ENCODE results near the gene NPDC1.

Gene NPDC1

DNA sequence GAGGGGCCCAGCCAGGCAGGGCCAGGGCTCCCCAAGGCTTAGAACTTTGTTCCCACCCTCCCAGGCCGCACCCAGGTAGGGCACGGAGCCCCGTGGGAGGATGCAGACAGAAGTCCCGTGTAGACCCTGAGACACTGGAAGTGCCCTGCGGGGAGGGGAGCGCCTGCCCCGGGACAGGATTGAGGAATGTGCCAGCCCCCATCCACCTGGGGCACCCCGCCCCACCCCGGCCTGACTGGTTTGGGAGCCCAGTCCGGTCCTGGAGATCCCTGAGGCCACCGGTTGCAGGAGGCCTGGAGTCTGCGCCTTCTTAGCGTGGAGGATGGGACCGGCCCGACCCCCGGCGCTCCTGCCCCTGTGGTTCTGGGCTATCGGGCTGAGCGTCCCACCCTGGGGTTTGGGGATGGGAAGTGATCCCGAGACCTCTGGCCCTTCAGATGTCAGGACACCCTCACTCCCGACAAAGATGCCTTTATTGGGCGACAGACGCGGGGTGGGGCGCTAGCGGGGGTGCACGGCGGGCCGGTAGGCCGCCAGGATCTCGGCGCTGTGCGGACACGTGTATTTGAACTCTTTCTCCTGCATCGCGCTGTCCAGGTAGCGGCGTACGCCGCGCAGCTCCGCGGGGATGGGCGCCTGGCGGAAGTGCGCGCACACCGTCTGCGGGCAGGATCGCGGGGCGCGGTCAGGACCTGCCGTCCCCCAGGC is 51.6 kb downstream of the NPDC1 start:
- POLR2A ChIA-PET = no interaction called here
- no peaks in the 10 kb centered on the region for H3K9me3 ChIP-seq (ENCODE audit: control extremely low read depth in 1 of 5, control insufficient read depth in 4 of 5, insufficient read depth in 2 of 5, low read depth in 1 of 5, low read length in 4 of 5)
- CTCF ChIA-PET = interaction anchor here (1.0 to 4.5 kb wide), 7 partner anchors 8 to 243 kb away, joined by 4 to 18 read pairs (median 4); no protein-coding TSS in a partner anchor
- H3K27ac ChIP-seq (ENCODE audit: insufficient read depth in 1 of 2, low read depth in 1 of 2, low read length in 2 of 2, poor library complexity in 1 of 2, severe bottlenecking in 2 of 2) = no peak overlapping the region
- H3K27me3 ChIP-seq (replicated peaks in 2 of 5; ENCODE audit: control insufficient read depth in 4 of 5, insufficient read depth in 5 of 5, low read length in 4 of 5) = peaks cover 0 to 42% (median 3%) of the 10 kb centered on the region in 5 experiments
- peaks cover 0 to 15% (median 4%) of the 10 kb centered on the region in 4 experiments for H3K36me3 ChIP-seq (ENCODE audit: control insufficient read depth in 4 of 4, insufficient read depth in 4 of 4, low read length in 3 of 4)
- no peak overlapping the region for H3K4me3 ChIP-seq (ENCODE audit: control insufficient read depth in 1 of 7, extremely low read depth in 1 of 7, insufficient read depth in 4 of 7, low read depth in 2 of 7, low read length in 6 of 7)
- no peak for DNase-seq
- 82% methylated on average over 54 of the region's 54 CpGs for WGBS (ENCODE audit: insufficient coverage)
- peaks cover 0 to 51% (median 48%) of the 10 kb centered on the region in 4 experiments for H3K4me1 ChIP-seq (ENCODE audit: control extremely low read depth in 1 of 4, control insufficient read depth in 4 of 4, insufficient read depth in 4 of 4, low read length in 3 of 4)

DNA sequence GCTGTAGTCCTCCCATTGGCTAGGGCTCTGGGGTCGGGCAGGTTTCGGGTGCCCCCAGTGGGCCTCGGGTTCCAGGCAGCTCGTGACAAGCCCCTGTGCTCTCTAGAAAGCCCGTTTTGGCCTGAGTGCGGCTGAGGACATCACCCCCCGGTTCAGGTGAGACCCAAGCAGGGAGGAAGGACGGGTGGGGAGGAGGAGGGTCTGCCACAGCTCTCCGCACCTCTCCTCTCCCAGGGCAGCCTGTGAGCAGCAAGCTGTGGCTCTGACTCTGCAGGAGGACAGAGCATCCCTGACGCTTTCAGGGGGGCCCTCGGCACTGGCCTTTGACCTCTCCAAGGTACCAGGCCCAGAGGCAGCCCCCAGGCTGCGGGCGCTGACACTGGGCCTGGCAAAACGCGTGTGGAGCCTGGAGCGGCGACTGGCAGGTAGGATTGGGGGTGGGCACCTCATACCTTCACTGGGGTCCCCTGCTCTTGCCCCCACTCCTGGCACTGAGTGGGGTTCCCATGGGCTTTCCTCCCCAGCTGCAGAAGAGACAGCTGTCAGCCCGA is 53.1 kb downstream of the NPDC1 start:
- peak overlapping the region in 1 of 2 experiments; percentile 64 for H3K27ac ChIP-seq (ENCODE audit: insufficient read depth in 1 of 2, low read depth in 1 of 2, low read length in 2 of 2, poor library complexity in 1 of 2, severe bottlenecking in 2 of 2)

DNA sequence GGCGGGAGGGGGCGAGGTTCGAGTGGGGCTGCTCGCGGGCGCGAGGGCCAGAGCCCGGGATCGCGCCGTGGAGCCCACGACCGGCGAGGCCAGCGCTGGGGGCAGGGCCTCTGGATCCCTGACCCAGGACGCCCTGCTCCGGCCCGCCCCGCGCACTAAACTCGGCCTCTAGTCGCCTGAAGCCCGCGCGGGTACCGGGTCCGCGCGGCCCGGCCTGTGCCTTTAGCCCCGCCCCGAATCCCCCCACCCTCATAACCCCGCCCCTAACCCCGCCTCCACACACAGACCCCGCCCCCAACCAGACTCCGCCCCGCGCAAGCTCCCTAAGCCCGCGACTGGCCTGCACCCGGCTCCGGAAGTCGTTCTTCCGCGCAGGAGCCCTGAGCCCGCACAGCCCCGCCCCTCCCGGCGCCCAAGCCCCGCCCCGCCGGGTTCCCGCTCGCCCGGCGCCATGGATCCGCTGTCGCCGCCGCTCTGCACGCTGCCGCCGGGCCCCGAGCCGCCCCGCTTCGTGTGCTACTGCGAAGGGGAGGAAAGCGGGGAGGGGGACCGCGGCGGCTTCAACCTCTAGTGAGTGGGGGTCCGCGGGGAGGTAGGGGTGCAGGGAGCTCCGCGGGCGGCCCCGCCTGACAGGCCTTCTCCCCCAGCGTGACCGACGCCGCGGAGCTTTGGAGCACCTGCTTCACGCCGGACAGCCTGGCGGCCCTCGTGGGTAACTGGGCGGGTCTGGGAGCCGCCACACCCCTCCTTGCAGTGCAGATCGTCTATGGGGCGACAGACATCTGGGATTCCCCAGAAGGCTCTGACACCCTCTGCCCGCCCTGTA is 53.8 kb downstream of the NPDC1 start, which contains the start of gene PAXX:
Gene PAXX, plus strand, starts transcription at position 430 of the 826 bp plus-strand sequence. Its CDS starts 22 bp downstream, at position 452.
- ChIA-PET CTCF (interaction anchor here (1.0 to 3.2 kb wide), 6 partner anchors 10 to 43 kb away, joined by 3 to 13 read pairs (median 6); partner anchors contain the start of gene ABCA2), POLR2A (interaction anchor here (0.8 to 1.7 kb wide), 2 partner anchors 13 to 16 kb away, joined by 3 to 5 read pairs; partner anchors contain the start of gene PTGDS)
- peaks cover 0 to 41% (median 36%) of the 10 kb centered on the region in 4 experiments for H3K4me1 ChIP-seq (ENCODE audit: control extremely low read depth in 1 of 4, control insufficient read depth in 4 of 4, insufficient read depth in 4 of 4, low read length in 3 of 4)
- no peaks in the 10 kb centered on the region for H3K9me3 ChIP-seq (ENCODE audit: control extremely low read depth in 1 of 5, control insufficient read depth in 4 of 5, insufficient read depth in 2 of 5, low read depth in 1 of 5, low read length in 4 of 5)
- peak; percentile 87 to 92 (median 92) for DNase-seq
- H3K27ac ChIP-seq (ENCODE audit: insufficient read depth in 1 of 2, low read depth in 1 of 2, low read length in 2 of 2, poor library complexity in 1 of 2, severe bottlenecking in 2 of 2) = peak within 1 kb of the TSS in 1 of 2 experiments; percentile 64
- H3K36me3 ChIP-seq (ENCODE audit: control insufficient read depth in 4 of 4, insufficient read depth in 4 of 4, low read length in 3 of 4) = peaks cover 0 to 15% (median 4%) of the 10 kb centered on the region in 4 experiments
- H3K4me3 ChIP-seq (ENCODE audit: control insufficient read depth in 1 of 7, extremely low read depth in 1 of 7, insufficient read depth in 4 of 7, low read depth in 2 of 7, low read length in 6 of 7) = peak within 1 kb of the TSS; percentile 42 to 79 (median 71)
- WGBS (ENCODE audit: insufficient coverage) = under 1% methylated on average over 50 of the region's 92 CpGs
- peaks cover 0 to 41% (median 9%) of the 10 kb centered on the region in 5 experiments for H3K27me3 ChIP-seq (replicated peaks in 2 of 5; ENCODE audit: control insufficient read depth in 4 of 5, insufficient read depth in 5 of 5, low read length in 4 of 5)

More for the DNA sequence above, 53.1 kb downstream of the NPDC1 start:
- peak overlapping the region; percentile 42 to 79 (median 71) for H3K4me3 ChIP-seq (ENCODE audit: control insufficient read depth in 1 of 7, extremely low read depth in 1 of 7, insufficient read depth in 4 of 7, low read depth in 2 of 7, low read length in 6 of 7)
- H3K9me3 ChIP-seq (ENCODE audit: control extremely low read depth in 1 of 5, control insufficient read depth in 4 of 5, insufficient read depth in 2 of 5, low read depth in 1 of 5, low read length in 4 of 5) = no peaks in the 10 kb centered on the region
- POLR2A ChIA-PET = interaction anchor here (0.6 to 1.7 kb wide), 3 partner anchors 14 to 171 kb away, joined by 3 to 5 read pairs (median 3); partner anchors contain the start of gene PTGDS
- peaks cover 0 to 43% (median 7%) of the 10 kb centered on the region in 5 experiments for H3K27me3 ChIP-seq (replicated peaks in 2 of 5; ENCODE audit: control insufficient read depth in 4 of 5, insufficient read depth in 5 of 5, low read length in 4 of 5)
- WGBS (ENCODE audit: insufficient coverage) = 57% methylated on average over 15 of the region's 18 CpGs
- H3K4me1 ChIP-seq (ENCODE audit: control extremely low read depth in 1 of 4, control insufficient read depth in 4 of 4, insufficient read depth in 4 of 4, low read length in 3 of 4) = peaks cover 0 to 48% (median 43%) of the 10 kb centered on the region in 4 experiments
- CTCF ChIA-PET = interaction anchor here (1.0 to 3.2 kb wide), 8 partner anchors 9 to 42 kb away, joined by 3 to 13 read pairs (median 4); partner anchors contain the start of genes ABCA2 and LCNL1
- no peak for DNase-seq
- H3K36me3 ChIP-seq (ENCODE audit: control insufficient read depth in 4 of 4, insufficient read depth in 4 of 4, low read length in 3 of 4) = peaks cover 0 to 15% (median 4%) of the 10 kb centered on the region in 4 experiments

- no peaks in the 10 kb centered on the region for H3K9me3 ChIP-seq (ENCODE audit: control extremely low read depth in 1 of 5, control insufficient read depth in 4 of 5, insufficient read depth in 2 of 5, low read depth in 1 of 5, low read length in 4 of 5)
- ChIA-PET CTCF (interaction anchor here (0.6 to 1.7 kb wide), 4 partner anchors 15 to 101 kb away, joined by 3 to 4 read pairs (median 3); no protein-coding TSS in a partner anchor), POLR2A (no interaction called here)
- 90% methylated on average over 5 of the region's 10 CpGs for WGBS (ENCODE audit: insufficient coverage)
- peaks cover 0 to 48% (median 12%) of the 10 kb centered on the region in 5 experiments for H3K27me3 ChIP-seq (replicated peaks in 2 of 5; ENCODE audit: control insufficient read depth in 4 of 5, insufficient read depth in 5 of 5, low read length in 4 of 5)
- no peak overlapping the region for H3K27ac ChIP-seq (ENCODE audit: insufficient read depth in 1 of 2, low read depth in 1 of 2, low read length in 2 of 2, poor library complexity in 1 of 2, severe bottlenecking in 2 of 2)
- peaks cover 0 to 15% (median 4%) of the 10 kb centered on the region in 4 experiments for H3K36me3 ChIP-seq (ENCODE audit: control insufficient read depth in 4 of 4, insufficient read depth in 4 of 4, low read length in 3 of 4)
- peaks cover 0 to 30% (median 21%) of the 10 kb centered on the region in 4 experiments for H3K4me1 ChIP-seq (ENCODE audit: control extremely low read depth in 1 of 4, control insufficient read depth in 4 of 4, insufficient read depth in 4 of 4, low read length in 3 of 4)
- H3K4me3 ChIP-seq (ENCODE audit: control insufficient read depth in 1 of 7, extremely low read depth in 1 of 7, insufficient read depth in 4 of 7, low read depth in 2 of 7, low read length in 6 of 7) = no peak overlapping the region
- no peak for DNase-seq
Measured at GRCh38 chr9:136990242-136990911, 55.6 kb downstream of the NPDC1 start.

All from common myeloid progenitor, CD34-positive (primary cell).